ENCODE results near the gene MRGPRX3. TPM values are rescaled to one million over a fixed set of nuclear protein-coding genes. Genes with fewer than 3 reads are reported as not detected.

The MRGPRX3 gene
- not detected in 2 replicates for total RNA-seq

GRCh38 chr11:18132341-18132740 is at the start of gene MRGPRX3:
Gene MRGPRX3 (plus strand): TSS chr11:18132571. CDS start chr11:18137203, 4,632 bp downstream.

GRCh38 chr11:18105802-18106574 is 26.4 kb upstream of the MRGPRX3 start, which contains the start of gene SAAL1:
Gene SAAL1 (minus strand): TSS chr11:18106082. CDS start chr11:18106041, 41 bp downstream.

GRCh38 chr11:18172666-18173065 is 40.3 kb downstream of the MRGPRX3 start, which contains the start of gene MRGPRX4:
Gene MRGPRX4 (plus strand): TSS chr11:18172837. CDS start chr11:18173257, 420 bp downstream.

Small RNA genes lying within 50 kb of the gene (small RNA-seq; reads per million reads assigned to genes)
- gene HIGD1AP5 = not detected

Other genes starting within 250 kb of the MRGPRX3 start
- gene SERGEF, start 119.5 kb upstream of the MRGPRX3 start, total RNA-seq = 10.2 and 14.4 TPM in 2 replicates
- 0.10 and 0.33 TPM in 2 replicates for gene TPH1, start 86.3 kb upstream of the MRGPRX3 start, total RNA-seq
- 17.0 and 20.2 TPM in 2 replicates for gene SAAL1, start 26.5 kb upstream of the MRGPRX3 start, total RNA-seq
- not detected in 2 replicates for gene MRGPRX4, start 40.3 kb downstream of the MRGPRX3 start, total RNA-seq
- not detected in 2 replicates for gene SAA4, start 104.2 kb downstream of the MRGPRX3 start, total RNA-seq
- not detected in 2 replicates for gene SAA2, start 116.1 kb downstream of the MRGPRX3 start, total RNA-seq
- not detected in 2 replicates for gene SAA1, start 133.7 kb downstream of the MRGPRX3 start, total RNA-seq
- 22.9 and 25.1 TPM in 2 replicates for gene HPS5, start 189.6 kb downstream of the MRGPRX3 start, total RNA-seq
- 67.9 and 85.9 TPM in 2 replicates for gene GTF2H1, start 190.0 kb downstream of the MRGPRX3 start, total RNA-seq

Data from vein endothelial cell (primary cell).